RWPE2 (cell line): ENCODE results near the gene HHAT.

Experiments
- ATAC-seq: fragments of 200-7000 bp; cut with Tn5 transposase; 3 replicates; pipeline ENCODE4 v1.9.1; 2021; ENCODE audit warnings: low read depth
- DNase-seq: peaks from one replicate; pipeline ENCODE4 v3.0.0-alpha.2; 2020; ENCODE audit warnings: low spot score
- H3K27ac ChIP-seq: fragments of 450-650 bp; 2 replicates; pipeline ENCODE4 v1.5.1; 2017; ENCODE audit warnings: mild to moderate bottlenecking; ENCODE audit not compliant: poor library complexity, severe bottlenecking
- H3K27me3 ChIP-seq: fragments of 250-450 bp; sonication (Bioruptor Pico); 2 replicates; pipeline ENCODE4 v1.5.1; 2021; ENCODE audit warnings: mild to moderate bottlenecking, moderate library complexity; ENCODE audit not compliant: insufficient read depth, poor library complexity, severe bottlenecking
- H3K36me3 ChIP-seq: fragments of 250-450 bp; sonication (Bioruptor Pico); 2 replicates; pipeline ENCODE4 v1.5.1; 2020; ENCODE audit warnings: low read depth, mild to moderate bottlenecking, moderate library complexity
- H3K4me1 ChIP-seq: fragments of 250-450 bp; sonication (Bioruptor Pico); 2 replicates; pipeline ENCODE4 v1.5.1; 2021; ENCODE audit warnings: mild to moderate bottlenecking, moderate library complexity; ENCODE audit not compliant: insufficient read depth, poor library complexity, severe bottlenecking
- H3K4me3 ChIP-seq: fragments of 250-450 bp; sonication (Bioruptor Pico); 2 replicates; pipeline ENCODE4 v1.5.1; 2021; ENCODE audit warnings: mild to moderate bottlenecking, moderate library complexity; ENCODE audit not compliant: severe bottlenecking
- H3K9me3 ChIP-seq: fragments of 250-450 bp; sonication (Bioruptor Pico); 2 replicates; pipeline ENCODE4 v1.5.1; 2021; ENCODE audit warnings: mild to moderate bottlenecking, moderate library complexity; ENCODE audit not compliant: severe bottlenecking
- TF ChIP-seq, protein P1 (sequence below): fragments of 450-650 bp; IDR thresholded peaks from one replicate; pipeline ENCODE4 v1.5.1; 2017; ENCODE audit warnings: mild to moderate bottlenecking, moderate library complexity; ENCODE audit not compliant: poor library complexity, severe bottlenecking

Gene HHAT

GRCh38 chr1:210394281-210394821, 65.6 kb downstream of the HHAT start:
- Histone ChIP-seq H3K4me3 (no peak overlapping the region), H3K27me3 (no peaks in the 10 kb centered on the region), H3K27ac (peak overlapping the region; percentile 15), H3K9me3 (no peaks in the 10 kb centered on the region), H3K36me3 (no peaks in the 10 kb centered on the region), H3K4me1 (no peaks in the 10 kb centered on the region)
- DNase-seq (no peak), ATAC-seq (no peak)
- TF ChIP-seq, protein P1, sequence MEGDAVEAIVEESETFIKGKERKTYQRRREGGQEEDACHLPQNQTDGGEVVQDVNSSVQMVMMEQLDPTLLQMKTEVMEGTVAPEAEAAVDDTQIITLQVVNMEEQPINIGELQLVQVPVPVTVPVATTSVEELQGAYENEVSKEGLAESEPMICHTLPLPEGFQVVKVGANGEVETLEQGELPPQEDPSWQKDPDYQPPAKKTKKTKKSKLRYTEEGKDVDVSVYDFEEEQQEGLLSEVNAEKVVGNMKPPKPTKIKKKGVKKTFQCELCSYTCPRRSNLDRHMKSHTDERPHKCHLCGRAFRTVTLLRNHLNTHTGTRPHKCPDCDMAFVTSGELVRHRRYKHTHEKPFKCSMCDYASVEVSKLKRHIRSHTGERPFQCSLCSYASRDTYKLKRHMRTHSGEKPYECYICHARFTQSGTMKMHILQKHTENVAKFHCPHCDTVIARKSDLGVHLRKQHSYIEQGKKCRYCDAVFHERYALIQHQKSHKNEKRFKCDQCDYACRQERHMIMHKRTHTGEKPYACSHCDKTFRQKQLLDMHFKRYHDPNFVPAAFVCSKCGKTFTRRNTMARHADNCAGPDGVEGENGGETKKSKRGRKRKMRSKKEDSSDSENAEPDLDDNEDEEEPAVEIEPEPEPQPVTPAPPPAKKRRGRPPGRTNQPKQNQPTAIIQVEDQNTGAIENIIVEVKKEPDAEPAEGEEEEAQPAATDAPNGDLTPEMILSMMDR = no peak

DNA sequence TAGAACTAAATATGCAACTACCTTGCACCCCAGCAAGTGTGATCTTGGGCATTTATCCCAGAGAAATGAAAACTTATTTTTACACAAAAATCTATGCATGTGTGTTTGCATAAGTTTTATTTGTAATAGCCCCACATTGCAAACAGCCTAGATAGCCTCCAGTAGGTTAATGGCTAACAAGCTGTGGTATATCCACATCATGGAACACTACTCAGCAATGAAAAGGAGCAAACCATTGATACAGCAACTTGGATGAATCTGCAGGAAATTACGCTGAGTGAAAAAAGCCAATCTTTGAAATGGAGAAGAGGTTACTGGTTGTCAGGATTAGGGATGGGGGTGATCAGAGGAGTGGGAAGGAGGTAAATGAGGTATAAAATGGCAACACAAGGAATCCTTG, 67.8 kb downstream of the HHAT start:
- DNase-seq (no peak), ATAC-seq (no peak)
- no peaks in the 10 kb centered on the region for H3K36me3 ChIP-seq
- no peaks in the 10 kb centered on the region for H3K27me3 ChIP-seq
- H3K27ac ChIP-seq = no peak overlapping the region
- no peaks in the 10 kb centered on the region for H3K9me3 ChIP-seq
- no peak overlapping the region for H3K4me3 ChIP-seq
- H3K4me1 ChIP-seq = no peaks in the 10 kb centered on the region
- TF ChIP-seq, protein P1 = no peak

DNA sequence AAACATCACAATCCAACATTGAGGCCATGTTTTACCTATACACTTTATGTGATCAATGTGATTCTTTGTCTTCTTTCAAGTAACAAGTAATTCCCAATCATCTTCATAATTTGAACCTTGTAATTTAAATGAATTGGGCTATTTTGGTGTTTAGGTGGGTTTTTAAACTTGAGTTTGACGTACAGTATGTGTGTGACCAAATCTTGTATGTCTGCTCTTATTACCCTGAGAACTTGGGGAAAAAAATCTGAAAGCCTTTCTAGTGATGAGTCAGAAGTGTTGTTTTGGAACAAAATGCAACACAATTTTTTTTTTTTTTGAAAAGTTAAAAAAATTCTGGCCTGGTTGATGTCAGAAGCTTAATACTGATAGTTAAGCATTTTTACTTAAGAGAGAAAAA, 68.5 kb downstream of the HHAT start:
- no peaks in the 10 kb centered on the region for H3K4me1 ChIP-seq
- no peak overlapping the region for H3K27ac ChIP-seq
- H3K27me3 ChIP-seq = no peaks in the 10 kb centered on the region
- no peak for ATAC-seq
- TF ChIP-seq, protein P1 = no peak
- H3K4me3 ChIP-seq = no peak overlapping the region
- no peak for DNase-seq
- H3K9me3 ChIP-seq = no peaks in the 10 kb centered on the region
- H3K36me3 ChIP-seq = no peaks in the 10 kb centered on the region

DNA sequence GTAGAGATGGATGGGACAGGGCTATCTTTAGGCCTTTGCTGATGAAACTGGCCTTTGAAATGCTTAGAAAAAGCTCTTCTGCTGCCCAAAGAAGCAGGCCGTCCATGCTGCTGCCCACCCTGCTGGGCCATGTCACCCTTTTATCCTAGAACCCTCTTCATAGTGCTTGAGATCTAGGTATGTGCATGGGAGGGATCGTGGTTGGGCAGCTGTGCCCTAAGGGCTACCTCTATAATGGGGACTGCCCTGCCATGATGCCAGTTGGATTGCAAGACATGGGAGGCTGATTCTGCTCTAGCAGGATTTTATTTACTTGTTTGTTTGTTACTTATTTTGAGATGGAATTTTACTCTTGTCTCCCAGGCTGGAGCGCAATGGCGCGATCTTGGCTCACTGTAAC, 69.0 kb downstream of the HHAT start:
- no peak overlapping the region for H3K27ac ChIP-seq
- H3K36me3 ChIP-seq = no peaks in the 10 kb centered on the region
- H3K27me3 ChIP-seq = no peaks in the 10 kb centered on the region
- TF ChIP-seq, protein P1 = no peak
- DNase-seq (no peak), ATAC-seq (no peak)
- H3K4me3 ChIP-seq = no peak overlapping the region
- no peaks in the 10 kb centered on the region for H3K4me1 ChIP-seq
- no peaks in the 10 kb centered on the region for H3K9me3 ChIP-seq

- Histone ChIP-seq H3K9me3 (no peaks in the 10 kb centered on the region), H3K4me3 (no peak overlapping the region), H3K4me1 (no peaks in the 10 kb centered on the region), H3K27ac (no peak overlapping the region), H3K27me3 (no peaks in the 10 kb centered on the region), H3K36me3 (no peaks in the 10 kb centered on the region)
- ATAC-seq (no peak), DNase-seq (no peak)
- TF ChIP-seq, protein P1 = no peak
These were observed 69.8 kb downstream of the HHAT start for GRCh38 chr1:210398466-210398865.
